IMR-90 (cell line): ENCODE measurements around the gene SLC39A11.

Experiments
- BHLHE40 ChIP-seq: fragments of 150-350 bp; IDR thresholded peaks from 2 replicates; pipeline ENCODE4 v1.6.1; 2016; ENCODE audit warnings: mild to moderate bottlenecking, low read depth, low read length
- CEBPB ChIP-seq: IDR thresholded peaks from 2 replicates; pipeline ENCODE4 v1.6.1; 2012; ENCODE audit warnings: low read depth, low read length, improper control_type of control experiment
- CTCF ChIP-seq: conservative IDR thresholded peaks from 2 replicates; pipeline ENCODE4 v1.5.1; 2012; ENCODE audit warnings: mild to moderate bottlenecking, low read depth, low read length, improper control_type of control experiment
- MAZ ChIP-seq: IDR thresholded peaks from 2 replicates; pipeline ENCODE4 v1.6.1; 2012; ENCODE audit warnings: low read depth, mild to moderate bottlenecking, low read length, improper control_type of control experiment, moderate library complexity, borderline replicate concordance
- NFE2L2 ChIP-seq: fragments of 150-350 bp; IDR thresholded peaks from 2 replicates; pipeline ENCODE4 v1.6.1; 2016; ENCODE audit warnings: low read depth, mild to moderate bottlenecking, low read length
- POLR2A ChIP-seq: IDR thresholded peaks from 2 replicates; pipeline ENCODE4 v1.6.1; 2012; ENCODE audit warnings: mild to moderate bottlenecking, low read depth, low read length
- SMC3 ChIP-seq: fragments of 150-350 bp; IDR thresholded peaks from 2 replicates; pipeline ENCODE4 v1.6.1; 2016; ENCODE audit warnings: low read depth, mild to moderate bottlenecking, antibody characterized with exemption, low read length, moderate library complexity
- TF ChIP-seq, protein P1 (sequence below): fragments of 150-350 bp; IDR thresholded peaks from 2 replicates; pipeline ENCODE4 v1.6.1; 2016; ENCODE audit warnings: low read depth, mild to moderate bottlenecking, low read length, moderate library complexity, borderline replicate concordance

DNA sequence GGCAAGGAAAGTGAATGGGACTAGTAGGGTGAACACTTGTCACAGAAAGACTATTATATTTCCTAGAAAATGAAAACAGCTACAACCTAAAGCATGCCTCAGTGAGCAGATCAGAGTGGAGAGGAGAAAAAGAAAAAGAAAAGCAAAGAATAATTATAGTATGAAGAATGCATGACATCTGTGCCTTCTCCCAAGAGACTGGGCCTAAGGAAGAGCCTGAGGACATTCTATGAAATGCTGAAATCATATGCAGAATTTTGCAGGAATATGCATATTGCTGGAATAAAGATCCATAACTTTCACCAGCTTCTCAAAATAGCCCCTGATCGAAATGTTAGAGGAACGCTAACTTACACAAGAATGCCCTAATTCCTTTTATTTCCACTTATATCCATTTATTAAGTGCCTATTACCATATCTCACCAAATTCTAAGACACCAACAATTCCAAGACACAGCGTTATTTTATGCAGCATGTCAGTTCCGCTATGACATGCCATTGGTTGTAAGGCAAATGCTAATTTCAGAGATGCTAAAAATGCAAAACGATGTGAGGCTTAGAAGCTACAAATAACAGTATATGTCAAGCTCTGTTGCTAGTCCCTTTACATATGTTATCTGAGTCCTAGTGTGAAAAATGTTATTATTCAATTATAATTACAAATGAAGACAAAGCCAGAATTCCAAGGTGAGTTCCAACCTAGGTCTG is 171.0 kb downstream of the SLC39A11 start:
- TF ChIP-seq, protein P1, sequence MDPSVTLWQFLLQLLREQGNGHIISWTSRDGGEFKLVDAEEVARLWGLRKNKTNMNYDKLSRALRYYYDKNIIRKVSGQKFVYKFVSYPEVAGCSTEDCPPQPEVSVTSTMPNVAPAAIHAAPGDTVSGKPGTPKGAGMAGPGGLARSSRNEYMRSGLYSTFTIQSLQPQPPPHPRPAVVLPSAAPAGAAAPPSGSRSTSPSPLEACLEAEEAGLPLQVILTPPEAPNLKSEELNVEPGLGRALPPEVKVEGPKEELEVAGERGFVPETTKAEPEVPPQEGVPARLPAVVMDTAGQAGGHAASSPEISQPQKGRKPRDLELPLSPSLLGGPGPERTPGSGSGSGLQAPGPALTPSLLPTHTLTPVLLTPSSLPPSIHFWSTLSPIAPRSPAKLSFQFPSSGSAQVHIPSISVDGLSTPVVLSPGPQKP: no peak
- TF ChIP-seq CTCF (no peak), CEBPB (no peak), SMC3 (no peak), POLR2A (no peak), BHLHE40 (no peak), MAZ (no peak), NFE2L2 (no peak)
